Gastroesophageal sphincter (tissue), 3 donors: ENCODE data around the gene GALNT10.

Experiments used
- CTCF ChIP-seq, 4 experiments: fragments of 200-600 bp in 2 of 4; fragments of 450-650 bp in 2 of 4; sonication (generic) in 1 of 4; IDR thresholded peaks; one replicate each; pipeline ENCODE4 v1.5.1; 2017 to 2019; ENCODE audit warnings: antibody characterized with exemption in 4 of 4, mild to moderate bottlenecking in 2 of 4, moderate library complexity in 2 of 4
- POLR2A ChIP-seq, 2 donors: fragments of 450-650 bp; IDR thresholded peaks; one replicate each; pipeline ENCODE4 v1.6.1; 2017; ENCODE audit warnings: antibody characterized with exemption in 2 of 2, mild to moderate bottlenecking in 2 of 2, moderate library complexity in 1 of 2

DNA sequence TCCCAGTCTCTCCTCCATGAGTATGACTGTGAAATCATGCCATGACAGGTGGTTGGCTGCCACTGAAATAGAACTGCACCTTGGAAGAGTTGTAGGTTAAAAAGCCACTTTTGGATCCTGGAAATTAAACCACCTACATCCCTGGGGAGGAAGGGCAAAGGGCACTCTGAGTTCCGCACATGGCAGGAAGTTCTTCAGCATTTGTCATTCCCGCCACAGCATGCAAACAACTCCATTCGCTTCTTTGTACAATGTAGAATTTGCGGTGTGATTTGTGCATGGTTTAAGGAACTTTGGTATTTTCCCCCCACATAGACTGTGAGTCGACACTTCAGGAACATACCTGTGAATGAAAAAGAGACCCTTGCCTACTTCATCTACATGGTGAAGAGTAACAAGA lies 265.1 kb downstream of the GALNT10 start:
- no peak for TF ChIP-seq CTCF (IDR thresholded peaks at IDR 0.05)
- TF ChIP-seq POLR2A (IDR thresholded peaks at IDR 0.05), result no peak
